A549 treated with CpdA at 1 μM for 4 hours (cell line): ENCODE measurements around the gene CD209. TPM values are rescaled to one million over a fixed set of nuclear protein-coding genes. Genes with fewer than 3 reads are reported as not detected.

Source experiments
- total RNA-seq: library from RNA; stranded (reverse); fragments of 200-300 nt; extraction: Qiagen RNA extraction; gene quantifications from 5 replicates; pipeline ENCODE4 v1.2.3, GENCODE V29; 2022; ENCODE audit warnings: low read depth

Gene CD209
- total RNA-seq = not detected in 5 replicates

GRCh38 chr19:7746903-7747884 lies at the start of gene CD209:
Gene CD209 (minus strand): TSS chr19:7747534. CDS start chr19:7747511, 23 bp downstream.

DNA sequence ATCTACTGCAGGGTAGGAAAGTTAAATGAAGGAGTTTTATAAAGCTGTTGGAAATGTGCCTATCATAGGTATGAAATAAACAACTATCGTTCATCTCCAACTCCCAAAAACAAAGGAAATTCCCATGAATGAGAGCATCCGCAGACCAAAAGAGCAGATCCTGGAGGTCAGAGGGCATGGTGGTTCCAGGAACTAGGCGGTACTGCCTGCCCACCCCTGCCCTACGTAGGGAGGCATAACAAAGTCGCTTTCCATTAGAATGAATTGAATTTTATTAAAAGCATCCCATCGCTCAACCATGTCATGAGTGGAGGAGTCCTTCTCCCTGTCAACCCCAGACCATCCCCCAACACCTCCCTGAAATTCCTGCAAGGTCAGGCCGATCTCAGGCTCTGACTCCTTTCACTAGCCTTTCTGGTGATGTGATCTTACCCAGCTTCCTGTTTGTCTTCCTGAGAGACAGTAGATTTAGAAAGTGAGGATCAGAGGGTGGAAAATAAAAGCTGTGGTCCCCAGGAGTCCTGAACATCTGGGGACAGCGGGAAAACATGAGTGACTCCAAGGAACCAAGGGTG lies 15.5 kb upstream of the CD209 start, which contains the start of gene CLEC4M:
Gene CLEC4M, plus strand, starts transcription at position 525 of the 575 bp plus-strand sequence. Its CDS starts 24 bp downstream, at position 549.

DNA sequence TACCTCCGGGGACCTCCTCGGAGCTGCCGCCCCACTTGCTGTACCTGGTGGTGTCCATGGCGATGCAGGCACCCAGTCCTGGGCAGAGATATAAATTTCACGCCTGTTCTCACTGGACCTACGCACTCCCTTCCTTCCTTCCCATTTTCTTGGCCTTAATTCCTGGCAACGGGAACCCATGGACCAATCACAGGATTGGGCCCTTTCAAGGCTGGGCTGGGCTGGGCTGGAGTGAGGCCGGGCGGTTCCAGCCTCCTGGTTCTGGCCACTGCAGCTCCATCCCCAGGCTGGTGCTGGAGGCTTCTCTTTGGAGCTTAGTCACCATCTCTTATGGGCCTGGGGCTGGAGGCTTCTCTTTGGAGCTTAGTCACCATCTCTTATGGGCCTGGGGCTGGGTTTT lies 15.3 kb downstream of the CD209 start, which contains the start of gene CLEC4G:
Gene CLEC4G, minus strand, starts transcription at position 66 of the 400 bp plus-strand sequence. Its CDS starts 8 bp downstream, at position 58.

DNA sequence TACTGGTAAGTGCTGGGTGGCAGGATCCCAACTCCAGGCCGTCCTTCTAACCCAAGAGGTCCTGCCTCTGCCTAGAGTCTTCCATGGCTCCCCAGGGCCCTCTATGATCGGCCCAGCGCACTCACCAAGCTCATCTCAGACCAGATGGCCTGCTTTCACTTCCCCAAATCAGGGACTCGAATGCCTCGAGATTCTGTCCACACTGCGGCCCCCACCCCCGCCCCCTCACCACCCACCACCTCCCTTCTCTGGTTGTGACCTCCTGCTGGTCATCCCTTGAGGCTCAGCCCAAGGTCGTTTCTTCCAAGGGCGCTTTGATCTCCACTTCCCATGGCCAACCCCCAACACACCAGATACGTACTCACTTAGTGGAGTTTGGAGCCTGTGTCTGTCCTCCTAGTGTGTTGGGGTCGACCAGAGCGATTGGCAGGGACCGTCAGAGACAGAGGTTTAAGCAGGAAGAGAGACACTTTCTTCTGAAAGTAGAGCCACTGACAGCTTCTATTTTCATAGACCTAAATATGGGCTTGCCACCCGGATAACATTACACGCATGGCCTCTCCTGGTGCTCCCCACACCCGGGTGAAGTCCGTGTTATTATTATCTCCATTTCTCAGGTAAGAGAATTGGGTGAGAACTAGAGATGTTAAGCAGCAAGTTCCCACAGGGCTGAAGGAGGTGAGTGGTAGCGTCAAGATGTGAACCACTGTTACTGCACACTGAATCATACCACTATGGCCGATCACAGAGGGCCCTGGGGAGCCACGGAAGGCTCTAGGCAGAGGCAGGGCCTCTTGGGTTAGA lies 45.5 kb downstream of the CD209 start, which contains the start of gene FCER2:
Gene FCER2, minus strand, starts transcription at position 478 of the 804 bp plus-strand sequence. CDS start 2,371 bp downstream, outside the sequence.

Other genes starting within 250 kb of the CD209 start
- 15.9 to 19.3 TPM (median 18.7 TPM) in 5 replicates for gene ZNF358, start 231.4 kb downstream of the CD209 start, total RNA-seq
- gene MCOLN1, start 224.9 kb downstream of the CD209 start, total RNA-seq = 8.1 to 13.6 TPM (median 11.5 TPM) in 5 replicates
- 31.4 to 40.3 TPM (median 32.2 TPM) in 5 replicates for gene PNPLA6, start 211.8 kb downstream of the CD209 start, total RNA-seq
- 2.9 to 4.9 TPM (median 4.6 TPM) in 5 replicates for gene CAMSAP3, start 151.7 kb downstream of the CD209 start, total RNA-seq
- gene XAB2, start 118.0 kb downstream of the CD209 start, total RNA-seq = 22.6 to 28.9 TPM (median 26.4 TPM) in 5 replicates
- gene PET100, start 117.7 kb downstream of the CD209 start, total RNA-seq = 52.5 to 80.8 TPM (median 53.6 TPM) in 5 replicates
- gene PCP2, start 113.8 kb downstream of the CD209 start, total RNA-seq = 0.22 TPM in 1 of 5 replicates, not detected in the others
- gene STXBP2, start 110.4 kb downstream of the CD209 start, total RNA-seq = 34.8 to 45.3 TPM (median 40.5 TPM) in 5 replicates
- not detected in 5 replicates for gene RETN, start 78.5 kb downstream of the CD209 start, total RNA-seq
- not detected in 5 replicates for gene MCEMP1, start 70.4 kb downstream of the CD209 start, total RNA-seq
- gene TRAPPC5, start 66.7 kb downstream of the CD209 start, total RNA-seq = 35.7 to 103 TPM (median 92.3 TPM) in 5 replicates
- not detected in 5 replicates for gene FCER2, start 45.4 kb downstream of the CD209 start, total RNA-seq
- gene CLEC4G, start 15.4 kb downstream of the CD209 start, total RNA-seq = not detected in 5 replicates
- 0.03 TPM in 1 of 5 replicates, not detected in the others for gene CLEC4M, start 15.7 kb upstream of the CD209 start, total RNA-seq
- gene EVI5L, start 82.7 kb upstream of the CD209 start, total RNA-seq = 0.96 to 2.0 TPM (median 1.4 TPM) in 5 replicates
- 0.17 to 0.42 TPM (median 0.39 TPM) in 5 replicates for gene PRR36, start 126.9 kb upstream of the CD209 start, total RNA-seq
- 5.1 to 6.8 TPM (median 5.9 TPM) in 5 replicates for gene LRRC8E, start 141.0 kb upstream of the CD209 start, total RNA-seq
- gene MAP2K7, start 156.3 kb upstream of the CD209 start, total RNA-seq = 12.5 to 18.5 TPM (median 17.4 TPM) in 5 replicates
- gene TGFBR3L, start 167.3 kb upstream of the CD209 start, total RNA-seq = 1.3 to 2.3 TPM (median 2.0 TPM) in 5 replicates
- gene SNAPC2, start 172.8 kb upstream of the CD209 start, total RNA-seq = 19.6 to 31.6 TPM (median 29.7 TPM) in 5 replicates
- 8.5 to 21.3 TPM (median 20.2 TPM) in 5 replicates for gene CTXN1, start 178.6 kb upstream of the CD209 start, total RNA-seq
- 28.1 to 32.4 TPM (median 30.7 TPM) in 5 replicates for gene TIMM44, start 196.1 kb upstream of the CD209 start, total RNA-seq